ENCODE measurements around the gene PLA2R1. TPM values are rescaled to one million over a fixed set of nuclear protein-coding genes. Genes with fewer than 3 reads are reported as not detected.

The PLA2R1 gene
- total and polyA plus RNA-seq, 8 donors, result 0.31 to 6.8 (median 3.3) TPM

GRCh38 chr2:159913900-159914299 is 148.5 kb downstream of the PLA2R1 start:
- H3K4me1 ChIP-seq, result no peaks in the 10 kb centered on the region
- no peak overlapping the region for H3K4me3 ChIP-seq
- intact Hi-C loops (cut with DNase I; ENCODE audit: low total_unique reads), result no loop called here
- no peaks in the 10 kb centered on the region for H3K36me3 ChIP-seq
- no peaks in the 10 kb centered on the region for H3K9me3 ChIP-seq
- DNase-seq, result no peak
- TF ChIP-seq POLR2AphosphoS5 (IDR thresholded peaks at IDR 0.05), result no peak
- no peak for TF ChIP-seq POLR2A (IDR thresholded peaks at IDR 0.05)
- no peak for TF ChIP-seq CTCF (IDR thresholded peaks at IDR 0.05)
- TF ChIP-seq EP300 (IDR thresholded peaks at IDR 0.05), result no peak
- no peak overlapping the region for H3K27ac ChIP-seq
- H3K27me3 ChIP-seq, result no peaks in the 10 kb centered on the region
- 90 to 93% (median 91%) methylated on average over 2 of the region's 2 CpGs for WGBS, 5 donors

GRCh38 chr2:159912580-159912979 is 149.8 kb downstream of the PLA2R1 start:
- Histone ChIP-seq H3K27ac (no peak overlapping the region), H3K4me1 (no peaks in the 10 kb centered on the region), H3K4me3 (no peak overlapping the region), H3K9me3 (no peaks in the 10 kb centered on the region), H3K27me3 (no peaks in the 10 kb centered on the region), H3K36me3 (no peaks in the 10 kb centered on the region)
- intact Hi-C loops (cut with DNase I; ENCODE audit: low total_unique reads), result no loop called here
- DNase-seq, result no peak
- no peak for TF ChIP-seq EP300 (IDR thresholded peaks at IDR 0.05)
- TF ChIP-seq CTCF (IDR thresholded peaks at IDR 0.05), result no peak
- TF ChIP-seq POLR2A (IDR thresholded peaks at IDR 0.05), result no peak
- TF ChIP-seq POLR2AphosphoS5 (IDR thresholded peaks at IDR 0.05), result no peak
- WGBS, 5 donors, result 91 to 96% (median 93%) methylated on average over 4 of the region's 4 CpGs

- no peaks in the 10 kb centered on the region for H3K36me3 ChIP-seq
- 25 to 46% (median 33%) methylated on average over 2 of the region's 2 CpGs for WGBS, 5 donors
- no peak overlapping the region for H3K27ac ChIP-seq
- intact Hi-C loops (cut with DNase I; ENCODE audit: low total_unique reads), result no loop called here
- H3K4me3 ChIP-seq, result no peak overlapping the region
- no peaks in the 10 kb centered on the region for H3K4me1 ChIP-seq
- H3K9me3 ChIP-seq, result no peaks in the 10 kb centered on the region
- TF ChIP-seq POLR2AphosphoS5 (IDR thresholded peaks at IDR 0.05) (no peak), CTCF (IDR thresholded peaks at IDR 0.05) (no peak), POLR2A (IDR thresholded peaks at IDR 0.05) (no peak), EP300 (IDR thresholded peaks at IDR 0.05) (no peak)
- H3K27me3 ChIP-seq, result no peaks in the 10 kb centered on the region
- no peak for DNase-seq
Observed at GRCh38 chr2:159910951-159911350, 151.5 kb downstream of the PLA2R1 start.

GRCh38 chr2:159908623-159909022 is 153.8 kb downstream of the PLA2R1 start:
- peaks cover 3 to 10% (median 6%) of the 10 kb centered on the region in 3 donors for H3K27me3 ChIP-seq
- no peak overlapping the region for H3K4me3 ChIP-seq
- no peaks in the 10 kb centered on the region for H3K36me3 ChIP-seq
- peaks cover 6 to 21% (median 14%) of the 10 kb centered on the region in 4 donors for H3K4me1 ChIP-seq
- no peaks in the 10 kb centered on the region for H3K9me3 ChIP-seq
- WGBS, 5 donors, result 77 to 84% (median 81%) methylated on average over 2 of the region's 2 CpGs
- TF ChIP-seq POLR2A (IDR thresholded peaks at IDR 0.05) (no peak), POLR2AphosphoS5 (IDR thresholded peaks at IDR 0.05) (no peak), EP300 (IDR thresholded peaks at IDR 0.05) (no peak), CTCF (IDR thresholded peaks at IDR 0.05) (no peak)
- intact Hi-C loops (cut with DNase I; ENCODE audit: low total_unique reads), result no loop called here
- no peak overlapping the region for H3K27ac ChIP-seq
- no peak for DNase-seq
